B cell (primary cell): ENCODE results near the gene HDDC3. TPM values are rescaled to one million over a fixed set of nuclear protein-coding genes. Genes with fewer than 3 reads are reported as not detected.

Experiments used
- ATAC-seq: fragments of 200-7000 bp; cut with Tn5 transposase; one replicate; pipeline ENCODE4 v1.10.0; 2021; ENCODE audit warnings: low read depth, mild to moderate bottlenecking, moderate number of reproducible peaks, moderate library complexity
- CTCF ChIA-PET: fragments of 350-600 bp; sonication (Branson Sonifier 250); formaldehyde crosslinking; loops from one replicate; lab custom pipeline; 2021; ENCODE audit warnings: antibody characterized with exemption, inconsistent platforms; lab: Charles Lee
- POLR2A ChIA-PET: fragments of 350-600 bp; sonication (Branson Sonifier 250); formaldehyde crosslinking; loops from one replicate; lab custom pipeline; 2021; ENCODE audit warnings: antibody characterized with exemption; lab: Charles Lee
- DNase-seq: peaks from one replicate; pipeline ENCODE4 v3.0.0; 2013
- H2AFZ ChIP-seq: 2 replicates; pipeline ENCODE4 v1.6.1; 2012; ENCODE audit warnings: mild to moderate bottlenecking, low read depth, low read length; ENCODE audit not compliant: insufficient read depth, poor library complexity, severe bottlenecking
- H3K27ac ChIP-seq, 2 donors: 1 replicate in 1 of 2; 2 replicates in 1 of 2; pipeline ENCODE4 v1.5.1; 2012 to 2013; ENCODE audit warnings: low read length in 2 of 2, mild to moderate bottlenecking in 2 of 2, moderate library complexity in 1 of 2
- H3K27me3 ChIP-seq, 4 experiments: fragments of 200-600 bp in 1 of 4; sonication (generic) in 1 of 4; replicated peaks in 1 of 4; 1 replicate in 2 of 4; 2 replicates in 2 of 4; pipeline versions ENCODE4 v1.6.1 to v1.7.0; 2013 to 2016; ENCODE audit warnings: low read length in 3 of 4, mild to moderate bottlenecking in 2 of 4, mixed read lengths in 1 of 4, moderate library complexity in 1 of 4; ENCODE audit not compliant: insufficient read depth in 4 of 4, control insufficient read depth in 3 of 4; ENCODE audit errors: control extremely low read depth in 1 of 4
- H3K36me3 ChIP-seq, 2 experiments: replicated peaks in 1 of 2; 1 replicate in 1 of 2; 2 replicates in 1 of 2; pipeline versions ENCODE4 v1.6.1 to v1.7.1; 2013; ENCODE audit warnings: low read length in 1 of 2; ENCODE audit not compliant: insufficient read depth in 2 of 2, control insufficient read depth in 1 of 2; ENCODE audit errors: control extremely low read depth in 1 of 2, extremely low read depth in 1 of 2
- H3K4me1 ChIP-seq, 2 donors: fragments of 200-600 bp in 1 of 2; sonication (generic) in 1 of 2; 1 replicate in 1 of 2; 2 replicates in 1 of 2; pipeline versions ENCODE4 v1.5.1 to v1.6.1; 2013 to 2017; ENCODE audit warnings: low read length in 2 of 2; ENCODE audit not compliant: control insufficient read depth in 2 of 2, insufficient read depth in 2 of 2
- H3K4me2 ChIP-seq: replicated peaks from 2 replicates; pipeline ENCODE3; 2012; ENCODE audit warnings: mild to moderate bottlenecking, low read depth, low read length; ENCODE audit not compliant: poor library complexity, severe bottlenecking
- H3K4me3 ChIP-seq, 5 experiments: fragments of 200-600 bp in 1 of 5; sonication (generic) in 1 of 5; 1 replicate in 3 of 5; 2 replicates in 2 of 5; pipeline versions ENCODE4 v1.5.1 to v1.7.0; 2011 to 2016; ENCODE audit warnings: low read length in 4 of 5, mild to moderate bottlenecking in 4 of 5, low read depth in 2 of 5, control low read depth in 1 of 5, moderate library complexity in 1 of 5; ENCODE audit not compliant: insufficient read depth in 1 of 5; ENCODE audit errors: control extremely low read depth in 1 of 5, extremely low read depth in 1 of 5
- H3K79me2 ChIP-seq: fragments of 200-600 bp; sonication (generic); one replicate; pipeline ENCODE4 v1.6.0; 2016; ENCODE audit warnings: low read length; ENCODE audit not compliant: control insufficient read depth, insufficient read depth
- H3K9ac ChIP-seq: fragments of 200-600 bp; sonication (generic); 2 replicates; pipeline ENCODE4 v1.6.1; 2017; ENCODE audit warnings: mild to moderate bottlenecking, low read length, moderate library complexity
- H3K9me3 ChIP-seq, 3 donors: one replicate each; pipeline versions ENCODE4 v1.6.1 to v1.7.1; 2013; ENCODE audit warnings: low read length in 2 of 3; ENCODE audit not compliant: control insufficient read depth in 2 of 3, insufficient read depth in 1 of 3; ENCODE audit errors: control extremely low read depth in 1 of 3
- H4K20me1 ChIP-seq: 2 replicates; pipeline ENCODE4 v1.6.0; 2012; ENCODE audit warnings: mild to moderate bottlenecking, low read length; ENCODE audit not compliant: insufficient read depth, control insufficient read depth, poor library complexity, severe bottlenecking
- H3K27ac Mint-ChIP-seq: one replicate; pipeline ENCODE4 v1.8.0; 2021; ENCODE audit warnings: mixed read lengths
- H3K27me3 Mint-ChIP-seq: one replicate; pipeline ENCODE4 v1.8.0; 2021; ENCODE audit warnings: mixed read lengths
- H3K4me1 Mint-ChIP-seq: one replicate; pipeline ENCODE4 v1.8.0; 2021; ENCODE audit warnings: mixed read lengths
- H3K4me3 Mint-ChIP-seq: one replicate; pipeline ENCODE4 v1.8.0; 2021; ENCODE audit warnings: mixed read lengths
- H3K9me3 Mint-ChIP-seq: one replicate; pipeline ENCODE4 v1.8.0; 2022; ENCODE audit warnings: mixed read lengths; ENCODE audit not compliant: insufficient read depth
- EZH2 ChIP-seq: IDR thresholded peaks from 2 replicates; pipeline ENCODE4 v1.6.1; 2012; ENCODE audit warnings: borderline replicate concordance, low read depth, mild to moderate bottlenecking, moderate library complexity, low read length; ENCODE audit not compliant: insufficient read depth, poor library complexity, severe bottlenecking
- WGBS: methylation state at CpG from one replicate; pipeline ENCODE4 v1.1.5; 2013; ENCODE audit warnings: missing lambda C conversion rate; ENCODE audit not compliant: insufficient coverage; 5-methylcytosine and 5-hydroxymethylcytosine counted together
- intact Hi-C: fragments of 100-400 bp; cut with micrococcal nuclease; formaldehyde crosslinking; loops from one replicate; pipeline ENCODE4 v1.10.0; 2022
- polyA plus RNA-seq: library from polyadenylated mRNA; depleted of rRNA; stranded (reverse); fragments of >200 nt; gene quantifications from 2 replicates; pipeline ENCODE4 v1.2.3, GENCODE V29; 2012
- total RNA-seq, 2 donors: library from RNA; stranded (reverse); fragments of 120-200 nt in 1 of 2; gene quantifications; 1 replicate in 1 of 2; 2 replicates in 1 of 2; pipeline versions ENCODE4 v1.2.3 to v1.2.4, GENCODE V29; 2013 to 2022
- TF ChIP-seq, protein P1 (sequence below): fragments of 200-600 bp; IDR thresholded peaks from one replicate; pipeline ENCODE4 v1.8.0; 2022; ENCODE audit warnings: antibody characterized with exemption, mild to moderate bottlenecking

The HDDC3 gene
- total and polyA plus RNA-seq, 2 donors (not counting 1 experiment from before 2014, with no cell fraction given): 23.9 to 26.8 TPM

DNA sequence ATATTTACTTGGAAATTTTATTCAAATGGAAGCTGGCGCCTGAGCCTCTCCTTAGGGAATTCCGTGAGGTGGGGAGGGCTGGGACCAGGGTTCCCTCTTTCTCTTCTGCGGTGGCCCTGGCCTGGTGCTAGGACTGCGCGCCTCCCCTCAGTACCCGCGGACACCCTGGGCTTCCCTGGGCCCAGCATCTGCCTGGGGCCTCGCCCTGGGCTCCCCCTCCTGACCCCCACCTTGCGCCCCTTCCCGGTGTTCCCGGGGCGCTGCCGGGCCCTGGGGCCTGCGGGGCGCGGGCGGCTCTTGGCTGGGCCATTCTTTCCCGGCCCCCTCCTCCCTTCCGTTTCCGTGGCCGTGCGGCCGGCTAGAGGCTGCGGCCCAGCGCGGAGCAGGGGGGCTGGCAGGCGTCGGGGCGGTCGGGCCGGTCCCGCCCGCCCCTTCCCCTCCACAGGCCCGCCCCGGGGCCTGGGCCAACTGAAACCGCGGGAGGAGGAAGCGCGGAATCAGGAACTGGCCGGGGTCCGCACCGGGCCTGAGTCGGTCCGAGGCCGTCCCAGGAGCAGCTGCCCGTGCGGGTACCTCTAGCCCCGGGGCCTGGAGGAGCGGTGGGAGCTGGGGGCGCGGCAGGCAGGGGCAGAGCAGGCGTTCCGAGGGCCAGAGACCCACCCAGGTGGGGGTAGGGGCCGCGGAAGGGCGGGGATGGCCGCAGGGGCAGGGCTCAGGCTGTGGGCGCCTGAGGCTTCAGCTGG lies 48.2 kb downstream of the HDDC3 start, which contains the start of gene FES:
Gene FES, plus strand, starts transcription at position 529 of the 743 bp plus-strand sequence. CDS start 542 bp downstream, outside the sequence.
- Mint-ChIP-seq H3K27ac (peak within 1 kb of the TSS; percentile 88), H3K4me1 (peaks cover 22% of the 10 kb centered on the region), H3K27me3 (no peaks in the 10 kb centered on the region), H3K4me3 (peak within 1 kb of the TSS; percentile 80), H3K9me3 (no peaks in the 10 kb centered on the region)
- Histone ChIP-seq H3K27ac (peak within 1 kb of the TSS; percentile 33 to 75), H3K4me3 (peak within 1 kb of the TSS; percentile 51 to 65 (median 56)), H3K4me1 (peaks cover 25 to 32% of the 10 kb centered on the region in 2 donors), H4K20me1 (peaks cover 12% of the 10 kb centered on the region), H3K27me3 (no peaks in the 10 kb centered on the region), H3K9me3 (no peaks in the 10 kb centered on the region), H3K4me2 (peak within 1 kb of the TSS; percentile 94), H3K79me2 (peaks cover 24% of the 10 kb centered on the region), H2AFZ (peak within 1 kb of the TSS; percentile 93), H3K9ac (peak within 1 kb of the TSS; percentile 70), H3K36me3 (peaks cover 0 to 35% of the 10 kb centered on the region in 2 experiments)
- TF ChIP-seq, protein P1, sequence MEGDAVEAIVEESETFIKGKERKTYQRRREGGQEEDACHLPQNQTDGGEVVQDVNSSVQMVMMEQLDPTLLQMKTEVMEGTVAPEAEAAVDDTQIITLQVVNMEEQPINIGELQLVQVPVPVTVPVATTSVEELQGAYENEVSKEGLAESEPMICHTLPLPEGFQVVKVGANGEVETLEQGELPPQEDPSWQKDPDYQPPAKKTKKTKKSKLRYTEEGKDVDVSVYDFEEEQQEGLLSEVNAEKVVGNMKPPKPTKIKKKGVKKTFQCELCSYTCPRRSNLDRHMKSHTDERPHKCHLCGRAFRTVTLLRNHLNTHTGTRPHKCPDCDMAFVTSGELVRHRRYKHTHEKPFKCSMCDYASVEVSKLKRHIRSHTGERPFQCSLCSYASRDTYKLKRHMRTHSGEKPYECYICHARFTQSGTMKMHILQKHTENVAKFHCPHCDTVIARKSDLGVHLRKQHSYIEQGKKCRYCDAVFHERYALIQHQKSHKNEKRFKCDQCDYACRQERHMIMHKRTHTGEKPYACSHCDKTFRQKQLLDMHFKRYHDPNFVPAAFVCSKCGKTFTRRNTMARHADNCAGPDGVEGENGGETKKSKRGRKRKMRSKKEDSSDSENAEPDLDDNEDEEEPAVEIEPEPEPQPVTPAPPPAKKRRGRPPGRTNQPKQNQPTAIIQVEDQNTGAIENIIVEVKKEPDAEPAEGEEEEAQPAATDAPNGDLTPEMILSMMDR: no peak
- no peak for TF ChIP-seq EZH2
- DNase-seq: peak; percentile 39
- intact Hi-C loops: no loop called here
- ATAC-seq: peak; percentile 37
- CTCF ChIA-PET: interaction anchor here (1.1 to 4.7 kb wide), 25 partner anchors 10 to 402 kb away, joined by 3 to 158 read pairs (median 11); partner anchors contain the start of genes FURIN, HDDC3, MAN2A2 and UNC45A
- 3% methylated on average over 56 of the region's 58 CpGs for WGBS
- POLR2A ChIA-PET: interaction anchor here (0.5 to 2.1 kb wide), 9 partner anchors 14 to 336 kb away, joined by 3 to 11 read pairs (median 4); partner anchors contain the start of genes BLM, HDDC3, MAN2A2 and UNC45A
